HG02870 (cell line): ENCODE results near the gene BEX1.
"Not testable (repeated sequence)": the region's sequence is repeated elsewhere in the genome, so short reads cannot be mapped to it uniquely, and the experiment has no call there.

Experiments
- ATAC-seq: cut with Tn5 transposase; IDR thresholded peaks from one replicate; pipeline ENCODE4 v1.9.1; 2021; ENCODE audit warnings: mild to moderate bottlenecking, moderate library complexity; ENCODE audit not compliant: unreplicated experiment

Gene BEX1

GRCh38 chrX:103063918-103064434 lies at the start of gene BEX1:
Gene BEX1 (minus strand): TSS chrX:103064171. CDS start chrX:103063274, 897 bp downstream.
- ATAC-seq = no peak

- not testable (repeated sequence) for ATAC-seq
Observed at GRCh38 chrX:103109497-103109896, 45.5 kb upstream of the BEX1 start.

GRCh38 chrX:103107836-103108235 lies 43.9 kb upstream of the BEX1 start:
- ATAC-seq = no peak

- ATAC-seq = not testable (repeated sequence)
Observed at GRCh38 chrX:103107227-103107737, 43.3 kb upstream of the BEX1 start.

- ATAC-seq = not testable (repeated sequence)
Observed at GRCh38 chrX:103104370-103104769, 40.4 kb upstream of the BEX1 start.

GRCh38 chrX:103103866-103104265 lies 39.9 kb upstream of the BEX1 start:
- ATAC-seq = not testable (repeated sequence)

- ATAC-seq = no peak
Observed at GRCh38 chrX:103101299-103102042, 37.5 kb upstream of the BEX1 start.

- no peak for ATAC-seq
Observed at GRCh38 chrX:103100484-103100883, 36.5 kb upstream of the BEX1 start.

- ATAC-seq = no peak
Observed at GRCh38 chrX:103099691-103100090, 35.7 kb upstream of the BEX1 start.

GRCh38 chrX:103098488-103098887 lies 34.5 kb upstream of the BEX1 start:
- ATAC-seq = no peak

- no peak for ATAC-seq
Observed at GRCh38 chrX:103092942-103093341, 29.0 kb upstream of the BEX1 start, which contains the start of gene NXF3. Gene NXF3 (minus strand): TSS chrX:103093143. CDS start chrX:103093023, 120 bp downstream.

- no peak for ATAC-seq
Observed at GRCh38 chrX:103081051-103081450, 17.1 kb upstream of the BEX1 start.

- ATAC-seq = no peak
Observed at GRCh38 chrX:103073467-103073866, 9.5 kb upstream of the BEX1 start.

- no peak for ATAC-seq
Observed at GRCh38 chrX:103066606-103067005, 2.6 kb upstream of the BEX1 start.

GRCh38 chrX:103063191-103063845 lies 653 bp downstream of the BEX1 start:
- ATAC-seq = no peak

GRCh38 chrX:103061486-103061885 lies 2.5 kb downstream of the BEX1 start:
- ATAC-seq = no peak

GRCh38 chrX:103056902-103057301 lies 7.1 kb downstream of the BEX1 start:
- ATAC-seq = no peak

GRCh38 chrX:103052625-103053024 lies 11.3 kb downstream of the BEX1 start:
- ATAC-seq = no peak

GRCh38 chrX:103051260-103051789 lies 12.6 kb downstream of the BEX1 start:
- ATAC-seq = no peak

GRCh38 chrX:103033371-103033770 lies 30.6 kb downstream of the BEX1 start:
- not testable (repeated sequence) for ATAC-seq

- no peak for ATAC-seq
Observed at GRCh38 chrX:103017542-103017941, 46.4 kb downstream of the BEX1 start.

GRCh38 chrX:103012945-103013344 lies 51.0 kb downstream of the BEX1 start:
- ATAC-seq = no peak
